Urinary bladder (tissue), 4 donors: Measurements from ENCODE around the gene IFT172. TPM values are rescaled to one million over a fixed set of nuclear protein-coding genes. Genes with fewer than 3 reads are reported as not detected.
A peak's percentile ranks its signal among the peaks of the same experiment; 100 is the strongest.

Source experiments
- DNase-seq: peaks from one replicate; pipeline ENCODE4 v3.0.0-alpha.2; 2015; ENCODE audit errors: extremely low spot score
- H3K27ac ChIP-seq: one replicate; pipeline ENCODE4 v1.5.1; 2013; ENCODE audit warnings: low read depth, mild to moderate bottlenecking, moderate library complexity
- H3K36me3 ChIP-seq: one replicate; pipeline ENCODE4 v1.6.1; 2013; ENCODE audit warnings: mild to moderate bottlenecking, moderate library complexity; ENCODE audit not compliant: insufficient read depth
- H3K4me1 ChIP-seq: one replicate; pipeline ENCODE4 v1.6.1; 2013; ENCODE audit warnings: mild to moderate bottlenecking, moderate library complexity; ENCODE audit not compliant: insufficient read depth
- H3K4me3 ChIP-seq: one replicate; pipeline ENCODE4 v1.5.1; 2013; ENCODE audit warnings: low read depth, low read length
- WGBS: extraction: QIAGEN DNeasy Blood & Tissue Kit; methylation state at CpG from one replicate; pipeline ENCODE4 v1.1.7; 2013; 5-methylcytosine and 5-hydroxymethylcytosine counted together
- polyA plus RNA-seq: library from polyadenylated mRNA; stranded (reverse); fragments of 200-250 nt; gene quantifications from one replicate; pipeline ENCODE4 v1.2.3, GENCODE V29; 2013
- total RNA-seq: library from RNA; depleted of rRNA; stranded (reverse); fragments of >200 nt; gene quantifications from one replicate; pipeline ENCODE4 v1.2.3, GENCODE V29; 2014
- donor health status: healthy with polysubstance abuse.
- donor health status: healthy.

The IFT172 gene
- total and polyA plus RNA-seq, 2 donors = 18.6 to 37.3 TPM

DNA sequence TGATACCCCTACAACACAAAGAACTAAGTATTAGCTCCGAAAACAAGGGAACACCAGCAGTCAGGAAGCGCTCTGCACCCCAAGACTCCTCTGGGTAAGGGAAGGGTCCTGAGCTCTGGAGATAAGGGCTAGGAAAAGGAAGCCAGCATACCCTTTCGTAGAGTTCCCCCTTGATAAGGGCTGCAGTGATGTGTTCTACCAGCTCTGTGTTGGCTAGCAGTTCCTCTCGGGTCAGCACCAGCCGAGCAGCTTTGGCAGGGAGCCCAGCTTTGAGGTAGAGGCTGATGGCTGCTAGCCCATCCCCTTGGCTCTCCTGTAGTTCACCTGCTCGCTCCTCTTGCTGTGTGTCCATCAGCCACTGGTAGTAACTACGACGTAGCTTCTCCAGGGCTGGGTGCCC, 28.4 kb downstream of the IFT172 start:
- H3K27ac ChIP-seq = no peak overlapping the region
- no peaks in the 10 kb centered on the region for H3K4me1 ChIP-seq
- DNase-seq = no peak
- H3K4me3 ChIP-seq = no peak overlapping the region
- WGBS = 87% methylated on average over 8 of the region's 8 CpGs
- H3K36me3 ChIP-seq = peaks cover 3% of the 10 kb centered on the region

- Histone ChIP-seq H3K36me3 (peaks cover 3% of the 10 kb centered on the region), H3K4me3 (no peak overlapping the region), H3K27ac (no peak overlapping the region), H3K4me1 (no peaks in the 10 kb centered on the region)
- 87% methylated on average over 7 of the region's 7 CpGs for WGBS
- no peak for DNase-seq
Observed at GRCh38 chr2:27453968-27454367, 35.6 kb downstream of the IFT172 start.

- no peak overlapping the region for H3K4me3 ChIP-seq
- 88% methylated on average over 1 of the region's 1 CpG for WGBS
- H3K36me3 ChIP-seq = no peaks in the 10 kb centered on the region
- no peak for DNase-seq
- H3K4me1 ChIP-seq = no peaks in the 10 kb centered on the region
- no peak overlapping the region for H3K27ac ChIP-seq
Observed at GRCh38 chr2:27451095-27451494, 38.4 kb downstream of the IFT172 start.

- no peak for DNase-seq
- Histone ChIP-seq H3K27ac (no peak overlapping the region), H3K4me1 (no peaks in the 10 kb centered on the region), H3K4me3 (no peak overlapping the region), H3K36me3 (no peaks in the 10 kb centered on the region)
- 90% methylated on average over 3 of the region's 3 CpGs for WGBS
Observed at GRCh38 chr2:27448381-27448780, 41.2 kb downstream of the IFT172 start.

DNA sequence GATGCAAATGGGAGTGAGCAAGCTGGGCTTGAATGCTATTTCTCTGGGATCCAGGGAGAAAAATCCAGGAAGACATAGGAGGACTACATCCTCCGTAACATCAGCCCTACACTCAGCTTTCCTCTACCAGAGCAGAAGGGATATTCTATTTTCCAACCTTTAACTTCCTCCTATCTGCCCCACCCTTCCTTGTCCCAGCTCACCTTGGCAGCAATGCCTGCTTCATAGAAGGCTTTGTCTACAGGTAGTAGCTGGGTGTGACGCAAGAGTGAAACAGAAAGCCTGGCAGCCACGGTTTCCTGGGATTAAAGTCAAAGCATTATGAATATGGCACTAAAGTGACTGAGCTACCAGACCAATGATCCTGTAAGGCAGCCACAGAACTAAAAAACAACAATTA, 43.5 kb downstream of the IFT172 start:
- 83% methylated on average over 3 of the region's 3 CpGs for WGBS
- Histone ChIP-seq H3K27ac (no peak overlapping the region), H3K4me1 (no peaks in the 10 kb centered on the region), H3K4me3 (no peak overlapping the region), H3K36me3 (peaks cover 4% of the 10 kb centered on the region)
- DNase-seq = no peak

GRCh38 chr2:27445615-27446014, 43.9 kb downstream of the IFT172 start:
- H3K36me3 ChIP-seq = peaks cover 7% of the 10 kb centered on the region
- peak overlapping the region; percentile 74 for H3K27ac ChIP-seq
- no peak for DNase-seq
- WGBS = 94% methylated on average over 8 of the region's 8 CpGs
- no peak overlapping the region for H3K4me3 ChIP-seq
- H3K4me1 ChIP-seq = no peaks in the 10 kb centered on the region

DNA sequence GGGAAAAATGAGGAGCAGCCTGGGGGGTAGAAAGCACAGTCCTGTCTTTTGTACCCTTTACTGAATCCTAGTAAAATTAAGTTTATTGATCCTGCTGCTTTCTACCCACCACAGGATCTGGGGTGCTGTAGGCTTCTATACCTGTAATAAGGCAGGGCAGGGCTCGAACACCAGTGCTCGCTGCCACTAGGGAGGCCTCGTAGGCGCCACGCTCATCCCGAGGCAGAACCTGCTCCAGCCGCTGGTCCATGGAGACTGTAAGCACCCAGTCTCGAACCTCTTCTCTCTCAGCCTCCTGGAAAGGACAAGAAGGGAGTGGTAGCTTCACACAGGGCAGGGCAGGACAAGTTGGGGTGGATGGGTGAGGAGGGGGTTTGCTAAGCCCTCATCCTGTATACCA, 44.4 kb downstream of the IFT172 start:
- Histone ChIP-seq H3K27ac (no peak overlapping the region), H3K36me3 (peaks cover 7% of the 10 kb centered on the region)
- 94% methylated on average over 8 of the region's 8 CpGs for whole genome bisulfite sequencing

DNA sequence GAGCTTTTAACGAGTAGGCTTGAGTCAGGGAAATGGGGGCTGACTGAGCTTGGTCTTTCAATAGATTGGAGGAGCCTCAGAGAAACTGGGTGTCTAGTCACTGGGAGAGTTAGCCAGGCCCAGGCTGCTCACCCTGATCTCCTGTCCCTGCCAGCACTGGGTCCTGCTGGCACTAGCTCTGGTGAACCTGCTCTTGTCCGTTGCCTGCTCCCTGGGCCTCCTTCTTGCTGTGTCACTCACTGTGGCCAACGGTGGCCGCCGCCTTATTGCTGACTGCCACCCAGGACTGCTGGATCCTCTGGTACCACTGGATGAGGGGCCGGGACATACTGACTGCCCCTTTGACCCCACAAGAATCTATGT, 46.6 kb downstream of the IFT172 start:
- no peak for DNase-seq
- Histone ChIP-seq H3K36me3 (peaks cover 10% of the 10 kb centered on the region), H3K4me3 (no peak overlapping the region), H3K27ac (no peak overlapping the region), H3K4me1 (no peaks in the 10 kb centered on the region)
- 77% methylated on average over 6 of the region's 6 CpGs for WGBS

More for the DNA sequence above, 44.4 kb downstream of the IFT172 start:
- H3K4me1 ChIP-seq = no peaks in the 10 kb centered on the region
- DNase-seq = no peak
- H3K4me3 ChIP-seq = no peak overlapping the region

- H3K27ac ChIP-seq = peak within 1 kb of the TSS; percentile 53
- H3K36me3 ChIP-seq = peaks cover 10% of the 10 kb centered on the region
- 27% methylated on average over 80 of the region's 80 CpGs for WGBS
- no peaks in the 10 kb centered on the region for H3K4me1 ChIP-seq
- H3K4me3 ChIP-seq = peak within 1 kb of the TSS; percentile 11
- DNase-seq = no peak
Observed at GRCh38 chr2:27441958-27442919, 47.3 kb downstream of the IFT172 start, which contains the start of gene KRTCAP3. KRTCAP3 (plus strand) TSS chr2:27442381; CDS start chr2:27442413, 32 bp downstream.

- Histone ChIP-seq H3K4me1 (no peaks in the 10 kb centered on the region), H3K36me3 (peaks cover 10% of the 10 kb centered on the region), H3K4me3 (no peak overlapping the region), H3K27ac (no peak overlapping the region)
- WGBS = 75% methylated on average over 10 of the region's 10 CpGs
- no peak for DNase-seq
Observed at GRCh38 chr2:27441226-27441926, 48.2 kb downstream of the IFT172 start.

DNA sequence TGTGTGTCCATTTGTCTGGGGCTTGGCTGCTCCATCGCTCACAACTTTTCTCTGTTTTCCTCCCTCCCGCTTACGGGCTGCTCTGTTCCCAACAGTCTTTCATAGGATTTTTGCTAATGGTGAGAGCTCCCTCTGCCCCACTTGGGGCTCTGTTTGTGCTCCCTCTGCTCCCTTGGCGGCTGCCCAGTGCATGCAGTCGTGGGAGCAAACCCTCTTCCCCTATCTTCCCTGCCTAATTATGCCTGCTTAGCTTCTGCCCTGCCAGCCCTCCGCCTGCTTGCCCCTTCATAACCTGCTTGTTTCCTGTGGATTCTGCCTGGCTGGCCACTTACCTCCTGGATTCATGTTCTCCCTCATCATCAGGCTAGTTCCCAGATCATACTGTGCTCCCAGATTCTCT, 53.9 kb downstream of the IFT172 start:
- H3K4me3 ChIP-seq = no peak overlapping the region
- H3K4me1 ChIP-seq = no peaks in the 10 kb centered on the region
- 89% methylated on average over 6 of the region's 6 CpGs for WGBS
- H3K36me3 ChIP-seq = peaks cover 11% of the 10 kb centered on the region
- H3K27ac ChIP-seq = no peak overlapping the region
- no peak for DNase-seq

DNA sequence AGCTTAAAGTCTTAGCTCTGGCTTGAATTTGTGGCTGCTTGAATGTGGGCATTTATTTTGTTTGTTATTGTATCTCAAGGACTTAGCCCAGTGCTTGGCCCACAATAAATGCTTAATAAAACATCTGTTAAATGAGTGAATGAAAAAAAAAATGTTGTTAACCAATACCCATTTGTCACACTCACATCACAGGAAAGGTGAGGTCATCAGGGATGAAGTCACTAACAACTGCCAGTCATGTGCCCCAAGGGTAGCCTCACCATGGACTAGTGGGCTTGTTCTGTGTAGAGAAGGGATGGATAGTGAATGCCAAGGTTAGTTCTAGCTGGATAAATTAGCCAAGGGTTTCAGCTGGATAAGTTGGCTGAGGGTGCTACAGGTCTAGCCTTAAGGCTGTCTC, 58.1 kb downstream of the IFT172 start:
- Histone ChIP-seq H3K4me1 (peaks cover 2% of the 10 kb centered on the region), H3K27ac (no peak overlapping the region), H3K36me3 (peaks cover 8% of the 10 kb centered on the region), H3K4me3 (no peak overlapping the region)
- no peak for DNase-seq

DNA sequence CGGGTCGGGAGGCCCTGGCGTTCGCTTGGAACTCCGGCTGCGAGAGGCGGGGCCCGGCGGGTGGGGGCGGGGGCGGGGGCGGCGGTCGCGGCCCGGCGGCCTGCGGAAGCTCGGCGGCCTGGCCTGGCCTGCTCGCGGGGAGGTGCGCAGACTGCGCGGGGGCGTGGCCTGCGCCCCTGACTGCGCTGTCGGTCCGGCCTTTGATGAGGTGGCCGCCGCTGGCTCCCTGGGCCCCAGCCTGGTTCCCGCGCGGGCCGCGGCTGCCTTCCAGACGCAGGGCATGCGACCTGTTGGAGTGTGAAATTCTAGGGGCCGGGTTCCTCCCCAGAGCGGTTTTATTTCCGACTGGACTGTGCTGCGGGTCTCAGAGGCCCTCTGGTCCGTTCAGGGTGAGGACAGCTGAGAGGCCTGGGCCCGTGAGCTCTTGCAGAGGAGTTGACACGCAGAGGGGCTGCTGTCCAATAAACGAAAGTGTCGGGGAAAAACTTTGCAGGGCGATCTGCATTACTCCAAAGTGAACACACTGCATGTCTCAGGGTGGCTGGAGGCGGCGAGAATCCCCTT, 60.5 kb downstream of the IFT172 start:
- peaks cover 4% of the 10 kb centered on the region for H3K36me3 ChIP-seq
- under 1% methylated on average over 51 of the region's 51 CpGs for WGBS
- peak overlapping the region; percentile 99 for H3K27ac ChIP-seq
- no peak for DNase-seq
- peak overlapping the region; percentile 98 for H3K4me3 ChIP-seq
- peaks cover 2% of the 10 kb centered on the region for H3K4me1 ChIP-seq
